A549 (cell line): ENCODE data around the gene NAA38. TPM values are rescaled to one million over a fixed set of nuclear protein-coding genes. Genes with fewer than 3 reads are reported as not detected.

Experiments used
- ATAC-seq, 2 experiments: fragments of 200-7000 bp in 1 of 2; fragments of >200 bp in 1 of 2; cut with Nextera tagmentation in 1 of 2; cut with Tn5 transposase in 1 of 2; 3 replicates each; pipeline versions ENCODE4 v1.8.0 to v1.9.1; 2018 to 2020; ENCODE audit warnings: mild to moderate bottlenecking in 1 of 2, moderate library complexity in 1 of 2
- CTCF ChIA-PET: fragments of 300-600 bp; sonication (Branson Sonifier 250); formaldehyde crosslinking; extraction: SDS; loops from one replicate; lab custom pipeline; 2021; ENCODE audit warnings: antibody characterized with exemption, inconsistent platforms; lab: Yijun Ruan, JAX
- POLR2A ChIA-PET: fragments of 350-600 bp; formaldehyde crosslinking; extraction: SDS; loops from one replicate; lab custom pipeline; 2021; ENCODE audit warnings: antibody characterized with exemption, inconsistent platforms; lab: Yijun Ruan, JAX
- DNase-seq, 2 experiments: peaks; one replicate each; pipeline versions ENCODE4 v3.0.0 to v3.0.0-alpha.2; 2011 to 2016; ENCODE audit warnings: low read depth in 1 of 2, low spot score in 1 of 2
- FAIRE-seq: peaks from 2 replicates; lab custom pipeline; 2011; peaks lifted over from hg19 to GRCh38; lab: Jason Lieb, UNC
- H3K27ac ChIP-seq, 2 experiments: fragments of >200 bp; sonication (Bioruptor Twin); formaldehyde crosslinking; 3 replicates each; pipeline ENCODE4 v1.5.1; 2016 to 2017
- H3K4me1 ChIP-seq: fragments of >200 bp; sonication (Bioruptor Twin); formaldehyde crosslinking; 3 replicates; pipeline ENCODE4 v1.6.1; 2016
- H3K4me2 ChIP-seq: fragments of >200 bp; sonication (Bioruptor Twin); formaldehyde crosslinking; 3 replicates; pipeline ENCODE4 v1.6.1; 2016
- H3K4me3 ChIP-seq: fragments of >200 bp; sonication (Bioruptor Twin); formaldehyde crosslinking; 3 replicates; pipeline ENCODE4 v1.5.1; 2016
- H3K9me3 ChIP-seq: fragments of >200 bp; sonication (Bioruptor Twin); formaldehyde crosslinking; 3 replicates; pipeline ENCODE4 v1.6.1; 2016
- BHLHE40 ChIP-seq: IDR thresholded peaks from 2 replicates; pipeline ENCODE4 v1.6.1; 2012; ENCODE audit warnings: low read depth, low read length, inconsistent platforms
- CBX2 ChIP-seq: fragments of 200-600 bp; sonication (generic); IDR thresholded peaks from 2 replicates; pipeline ENCODE4 v1.6.1; 2016; ENCODE audit warnings: low read depth, mild to moderate bottlenecking, borderline replicate concordance
- CEBPB ChIP-seq, 2 experiments: fragments of >200 bp in 1 of 2; sonication (Bioruptor Twin) in 1 of 2; formaldehyde crosslinking in 1 of 2; IDR thresholded peaks; 2 replicates each; pipeline ENCODE4 v1.6.1; 2012 to 2016
- CHD2 ChIP-seq: fragments of 150-350 bp; IDR thresholded peaks from 2 replicates; pipeline ENCODE4 v1.6.1; 2014; ENCODE audit warnings: low read length; ENCODE audit not compliant: partially characterized antibody
- CHD4 ChIP-seq: fragments of 200-600 bp; sonication (generic); IDR thresholded peaks from 2 replicates; pipeline ENCODE4 v1.6.1; 2016; ENCODE audit warnings: antibody characterized with exemption, mild to moderate bottlenecking, borderline replicate concordance
- ESRRA ChIP-seq: fragments of 150-350 bp; IDR thresholded peaks from 2 replicates; pipeline ENCODE4 v1.6.1; 2014; ENCODE audit warnings: mild to moderate bottlenecking, low read length, borderline replicate concordance
- FOSB ChIP-seq: fragments of 250-450 bp; sonication (Bioruptor Pico); IDR thresholded peaks from 2 replicates; pipeline ENCODE4 v1.5.0; 2020; ENCODE audit warnings: mild to moderate bottlenecking, moderate library complexity
- FOSL2 ChIP-seq, 2 experiments: fragments of 450-650 bp in 1 of 2; fragments of >200 bp in 1 of 2; sonication (Bioruptor Twin) in 1 of 2; formaldehyde crosslinking; IDR thresholded peaks; 2 replicates each; pipeline versions ENCODE4 v1.5.0 to v1.6.1; 2016 to 2020; ENCODE audit warnings: mild to moderate bottlenecking in 1 of 2, moderate library complexity in 1 of 2
- HDAC2 ChIP-seq: fragments of 200-600 bp; sonication (generic); IDR thresholded peaks from 2 replicates; pipeline ENCODE4 v1.6.1; 2016
- HEYL ChIP-seq: fragments of 250-450 bp; sonication (Bioruptor Pico); IDR thresholded peaks from 2 replicates; pipeline ENCODE4 v1.8.0; 2021; ENCODE audit warnings: mild to moderate bottlenecking, moderate library complexity
- HOXB13 ChIP-seq: fragments of 250-450 bp; sonication (Bioruptor Pico); IDR thresholded peaks from 2 replicates; pipeline ENCODE4 v1.5.0; 2020; ENCODE audit warnings: low read depth, mild to moderate bottlenecking, moderate library complexity
- HOXB5 ChIP-seq: fragments of 250-450 bp; sonication (Bioruptor Pico); IDR thresholded peaks from 2 replicates; pipeline ENCODE4 v1.5.0; 2020; ENCODE audit warnings: mild to moderate bottlenecking, moderate library complexity
- KDM5A ChIP-seq: fragments of 200-600 bp; sonication (generic); IDR thresholded peaks from 2 replicates; pipeline ENCODE4 v1.6.1; 2016; ENCODE audit warnings: antibody characterized with exemption, mild to moderate bottlenecking
- MAFK ChIP-seq: fragments of 450-650 bp; IDR thresholded peaks from 2 replicates; pipeline ENCODE4 v1.6.1; 2014; ENCODE audit not compliant: partially characterized antibody
- PHF8 ChIP-seq: fragments of 200-600 bp; sonication (generic); IDR thresholded peaks from 2 replicates; pipeline ENCODE4 v1.6.1; 2016; ENCODE audit warnings: low read depth, mild to moderate bottlenecking, antibody characterized with exemption, moderate library complexity, borderline replicate concordance
- POLR2A ChIP-seq: IDR thresholded peaks from 2 replicates; pipeline ENCODE4 v1.6.1; 2012; ENCODE audit warnings: mild to moderate bottlenecking, low read length
- RAD21 ChIP-seq, 2 experiments: fragments of >200 bp in 1 of 2; sonication (Bioruptor Twin) in 1 of 2; formaldehyde crosslinking in 1 of 2; IDR thresholded peaks in 1 of 2; conservative IDR thresholded peaks in 1 of 2; 2 replicates in 1 of 2; 3 replicates in 1 of 2; pipeline ENCODE4 v1.6.1; 2012 to 2018; ENCODE audit warnings: inconsistent platforms in 1 of 2
- RNF2 ChIP-seq: fragments of 200-600 bp; sonication (generic); IDR thresholded peaks from 2 replicates; pipeline ENCODE4 v1.6.1; 2016; ENCODE audit warnings: low read depth, mild to moderate bottlenecking, antibody characterized with exemption, moderate library complexity, borderline replicate concordance
- SREBF2 ChIP-seq: fragments of 450-650 bp; IDR thresholded peaks from 2 replicates; pipeline ENCODE4 v1.6.1; 2014; ENCODE audit warnings: mild to moderate bottlenecking, moderate library complexity
- ZC3H11A ChIP-seq: fragments of 450-650 bp; IDR thresholded peaks from 2 replicates; pipeline ENCODE4 v1.6.1; 2014; ENCODE audit warnings: antibody characterized with exemption, mild to moderate bottlenecking
- ZFP36 ChIP-seq: fragments of 450-650 bp; IDR thresholded peaks from 2 replicates; pipeline ENCODE4 v1.6.1; 2014; ENCODE audit warnings: borderline replicate concordance; ENCODE audit not compliant: partially characterized antibody
- ZNF302 ChIP-seq: fragments of 250-450 bp; sonication (Bioruptor Pico); IDR thresholded peaks from 2 replicates; pipeline ENCODE4 v1.9.0; 2021; ENCODE audit warnings: inconsistent platforms, mild to moderate bottlenecking, moderate library complexity
- ZSCAN20 ChIP-seq: fragments of 250-450 bp; sonication (Bioruptor Pico); IDR thresholded peaks from 2 replicates; pipeline ENCODE4 v1.8.0; 2022; ENCODE audit warnings: mild to moderate bottlenecking, moderate library complexity
- WGBS: methylation state at CpG from one replicate; pipeline ENCODE4 v1.1.6; 2017; ENCODE audit errors: missing lambda C conversion rate; 5-methylcytosine and 5-hydroxymethylcytosine counted together
- polyA plus RNA-seq, 4 experiments: library from polyadenylated mRNA; depleted of rRNA in 3 of 4; stranded (reverse); fragments of >200 nt; fragmentation: RNase III in 1 of 4; extraction: RNeasy Plus Mini Kit Qiagen cat#74134 plus additional on column Dnase treatment in 1 of 4; gene quantifications; 2 replicates in 3 of 4; 3 replicates in 1 of 4; pipeline ENCODE4 v1.2.3, GENCODE V29; 2011 to 2017
- TF ChIP-seq, protein P1 (sequence below): fragments of >200 bp; sonication (Bioruptor Twin); formaldehyde crosslinking; IDR thresholded peaks from 3 replicates; pipeline ENCODE4 v1.5.1; 2016

NAA38 gene
- polyA plus RNA-seq, 2 of the 4 experiments (the other 2 are of a cell fraction): 102 to 287 TPM

DNA sequence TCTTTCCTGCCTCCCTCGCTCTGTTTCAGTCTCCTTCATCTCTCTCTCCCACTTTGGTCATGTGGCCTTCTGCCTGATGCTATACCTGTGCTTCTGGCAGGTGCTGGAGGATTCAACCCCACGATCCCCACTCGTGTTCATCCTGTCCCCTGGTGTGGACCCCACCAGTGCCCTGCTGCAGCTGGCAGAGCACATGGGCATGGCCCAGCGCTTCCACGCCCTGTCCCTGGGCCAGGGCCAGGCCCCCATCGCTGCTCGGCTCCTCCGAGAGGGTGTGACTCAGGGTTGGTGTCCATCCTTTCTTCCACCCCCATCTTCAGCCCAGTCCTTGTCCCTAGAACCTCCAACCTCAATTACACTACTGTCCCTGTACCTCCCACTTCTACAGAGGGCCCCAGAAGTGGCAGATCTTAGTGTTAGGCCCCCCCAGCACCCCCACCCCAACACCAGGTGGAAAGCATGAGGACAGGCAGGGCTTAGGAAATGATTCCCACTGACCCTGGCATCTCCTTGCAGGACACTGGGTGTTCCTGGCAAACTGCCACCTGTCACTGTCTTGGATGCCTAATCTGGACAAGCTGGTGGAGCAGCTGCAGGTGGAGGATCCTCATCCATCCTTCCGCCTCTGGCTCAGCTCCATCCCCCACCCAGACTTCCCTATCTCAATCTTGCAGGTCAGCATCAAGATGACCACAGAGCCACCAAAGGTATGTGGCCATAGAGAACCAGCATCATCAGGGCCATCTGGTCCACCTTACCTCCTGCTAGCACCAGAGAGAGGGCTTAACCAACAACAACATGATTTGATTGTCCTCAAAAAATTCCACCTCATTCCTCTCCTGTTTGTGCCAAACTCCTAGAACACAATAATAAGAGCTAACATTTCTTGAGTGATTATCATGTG is 33.1 kb downstream of the NAA38 start:
- ATAC-seq: no peak
- Histone ChIP-seq H3K4me2 (no peak overlapping the region), H3K27ac (no peak overlapping the region), H3K9me3 (no peaks in the 10 kb centered on the region), H3K4me3 (no peak overlapping the region), H3K4me1 (no peaks in the 10 kb centered on the region; the same call in 2 of the 3 replicates)
- no peak for FAIRE-seq
- CTCF ChIA-PET: interaction anchor here (0.7 to 24.7 kb wide), 26 partner anchors 8 to 233 kb away, joined by 3 to 677 read pairs (median 9); partner anchors contain the start of genes CYB5D1, DNAH2, KDM6B and NAA38
- POLR2A ChIA-PET: interaction anchor here (1.1 kb wide), 2 partner anchors 18 to 33 kb away, joined by 4 to 5 read pairs; partner anchors contain the start of gene NAA38
- TF ChIP-seq FOSL2 (IDR thresholded peaks at IDR 0.05) (no peak), FOSL2 (CRISPR knock-in tag; IDR thresholded peaks at IDR 0.05) (no peak), BHLHE40 (no peak), CHD4 (no peak), SREBF2 (no peak), PHF8 (no peak)
- 64% methylated on average over 9 of the region's 9 CpGs for WGBS
- no peak for DNase-seq

DNA sequence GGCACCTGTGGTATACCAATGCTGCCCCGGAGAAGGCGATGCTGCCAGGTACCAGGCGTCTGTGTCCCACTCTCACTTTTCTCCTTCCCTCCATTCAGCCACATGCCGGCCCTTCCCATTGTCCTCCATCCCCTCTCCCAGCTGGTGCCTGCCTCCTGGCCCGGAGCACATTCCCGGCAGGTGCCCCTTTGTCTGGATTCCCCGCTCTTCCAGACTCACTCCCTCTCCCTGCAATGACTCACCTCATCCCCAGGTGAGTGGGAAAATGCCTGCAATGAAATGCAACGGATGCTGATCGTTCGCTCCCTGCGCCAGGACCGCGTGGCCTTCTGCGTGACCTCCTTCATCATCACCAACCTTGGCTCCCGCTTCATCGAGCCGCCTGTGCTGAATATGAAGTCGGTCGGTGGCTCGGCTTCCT is 33.8 kb downstream of the NAA38 start:
- no peak for ATAC-seq
- TF ChIP-seq CEBPB (IDR thresholded peaks at IDR 0.05) (no peak), HOXB5 (CRISPR knock-in tag) (no peak), RNF2 (no peak), CBX2 (no peak), POLR2A (no peak), FOSB (CRISPR knock-in tag) (no peak), MAFK (no peak), ZFP36 (no peak)
- Histone ChIP-seq H3K4me2 (no peak overlapping the region), H3K27ac (no peak overlapping the region), H3K4me3 (no peak overlapping the region), H3K9me3 (no peaks in the 10 kb centered on the region), H3K4me1 (no peaks in the 10 kb centered on the region; the same call in 2 of the 3 replicates)
- ChIA-PET CTCF (interaction anchor here (0.7 to 24.7 kb wide), 28 partner anchors 11 to 566 kb away, joined by 3 to 677 read pairs (median 5); partner anchors contain the start of genes CYB5D1, DNAH2, EFNB3 and KDM6B), POLR2A (no interaction called here)
- WGBS: 84% methylated on average over 20 of the region's 20 CpGs
- no peak for FAIRE-seq
- DNase-seq: no peak

DNA sequence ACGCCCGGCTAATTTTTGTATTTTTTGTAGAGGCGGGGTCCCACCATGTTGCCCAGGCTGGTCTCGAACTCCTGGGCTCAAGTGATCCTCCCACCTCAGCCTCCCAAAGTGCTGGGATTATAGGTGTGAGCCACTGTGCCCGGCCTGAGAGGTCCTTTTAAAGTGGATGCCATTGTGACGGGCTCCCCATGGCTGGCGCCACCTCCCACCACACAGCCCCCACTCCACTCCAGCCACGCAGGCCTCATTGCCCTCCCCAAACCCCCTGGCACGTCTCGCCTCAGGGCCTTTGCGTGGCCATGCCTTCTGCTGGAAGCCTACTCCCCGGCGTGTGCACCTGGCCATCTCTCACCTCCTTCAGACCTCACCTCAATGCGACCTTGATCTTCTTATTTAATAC is 35.2 kb downstream of the NAA38 start:
- no peak for DNase-seq
- H3K4me2 ChIP-seq: no peak overlapping the region
- ATAC-seq: no peak
- TF ChIP-seq CBX2 (no peak), PHF8 (no peak), ZFP36 (no peak), FOSB (CRISPR knock-in tag) (no peak), CHD4 (no peak), POLR2A (no peak)
- WGBS: 42% methylated on average over 14 of the region's 14 CpGs
- H3K4me3 ChIP-seq: no peak overlapping the region
- no peak overlapping the region for H3K27ac ChIP-seq
- no peaks in the 10 kb centered on the region for H3K9me3 ChIP-seq
- CTCF ChIA-PET: interaction anchor here (0.5 to 24.7 kb wide), 28 partner anchors 10 to 248 kb away, joined by 3 to 677 read pairs (median 6); partner anchors contain the start of genes ALOX15B, CYB5D1, EFNB3 and KDM6B
- no peak for FAIRE-seq
- no peaks in the 10 kb centered on the region; the same call in 2 of the 3 replicates for H3K4me1 ChIP-seq
- POLR2A ChIA-PET: no interaction called here

DNA sequence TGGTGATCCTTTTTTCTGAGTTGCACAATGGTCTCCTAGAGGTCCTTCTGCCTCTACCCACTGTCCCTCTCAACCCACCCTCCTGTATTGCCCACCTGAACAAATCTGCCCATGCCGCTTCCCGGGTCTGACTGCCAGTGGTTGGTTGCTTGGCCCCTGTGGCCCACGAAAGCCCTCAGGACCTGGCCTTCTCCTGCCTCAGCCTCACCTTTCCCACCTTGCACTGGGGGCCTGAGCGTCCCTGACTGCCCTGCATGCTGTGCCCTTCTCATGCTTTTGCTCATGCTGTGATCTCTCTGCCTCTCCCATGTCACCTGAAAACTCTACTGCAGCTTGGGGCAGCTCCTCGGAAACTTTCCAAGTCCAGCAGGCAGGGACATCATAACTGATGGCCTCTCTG is 37.1 kb downstream of the NAA38 start:
- DNase-seq: no peak
- Histone ChIP-seq H3K4me2 (no peak overlapping the region), H3K4me3 (no peak overlapping the region), H3K9me3 (no peaks in the 10 kb centered on the region), H3K27ac (no peak overlapping the region), H3K4me1 (no peaks in the 10 kb centered on the region; the same call in 2 of the 3 replicates)
- 34% methylated on average over 5 of the region's 5 CpGs for WGBS
- CTCF ChIA-PET: interaction anchor here (1.2 to 24.7 kb wide), 14 partner anchors 16 to 237 kb away, joined by 3 to 677 read pairs (median 8); partner anchors contain the start of genes KDM6B and NAA38
- POLR2A ChIA-PET: interaction anchor here (0.9 kb wide), 1 partner anchor 37 kb away, joined by 3 read pairs; the partner anchor contains the start of gene NAA38
- no peak for FAIRE-seq
- no peak for TF ChIP-seq ZFP36
- no peak for TF ChIP-seq KDM5A
- TF ChIP-seq HOXB13 (CRISPR knock-in tag): no peak
- TF ChIP-seq HDAC2: no peak
- TF ChIP-seq ZSCAN20 (CRISPR knock-in tag): no peak
- no peak for TF ChIP-seq ZNF302 (CRISPR knock-in tag)
- no peak for TF ChIP-seq ZC3H11A
- TF ChIP-seq HEYL (CRISPR knock-in tag): no peak
- no peak for TF ChIP-seq RAD21 (conservative IDR thresholded peaks at IDR 0.05 in 1 of 2, IDR thresholded peaks at IDR 0.05 in 1 of 2)
- no peak for TF ChIP-seq CEBPB (IDR thresholded peaks at IDR 0.05)
- TF ChIP-seq, protein P1, sequence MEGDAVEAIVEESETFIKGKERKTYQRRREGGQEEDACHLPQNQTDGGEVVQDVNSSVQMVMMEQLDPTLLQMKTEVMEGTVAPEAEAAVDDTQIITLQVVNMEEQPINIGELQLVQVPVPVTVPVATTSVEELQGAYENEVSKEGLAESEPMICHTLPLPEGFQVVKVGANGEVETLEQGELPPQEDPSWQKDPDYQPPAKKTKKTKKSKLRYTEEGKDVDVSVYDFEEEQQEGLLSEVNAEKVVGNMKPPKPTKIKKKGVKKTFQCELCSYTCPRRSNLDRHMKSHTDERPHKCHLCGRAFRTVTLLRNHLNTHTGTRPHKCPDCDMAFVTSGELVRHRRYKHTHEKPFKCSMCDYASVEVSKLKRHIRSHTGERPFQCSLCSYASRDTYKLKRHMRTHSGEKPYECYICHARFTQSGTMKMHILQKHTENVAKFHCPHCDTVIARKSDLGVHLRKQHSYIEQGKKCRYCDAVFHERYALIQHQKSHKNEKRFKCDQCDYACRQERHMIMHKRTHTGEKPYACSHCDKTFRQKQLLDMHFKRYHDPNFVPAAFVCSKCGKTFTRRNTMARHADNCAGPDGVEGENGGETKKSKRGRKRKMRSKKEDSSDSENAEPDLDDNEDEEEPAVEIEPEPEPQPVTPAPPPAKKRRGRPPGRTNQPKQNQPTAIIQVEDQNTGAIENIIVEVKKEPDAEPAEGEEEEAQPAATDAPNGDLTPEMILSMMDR: no peak
- no peak for TF ChIP-seq FOSL2 (IDR thresholded peaks at IDR 0.05)
- no peak for TF ChIP-seq FOSL2 (CRISPR knock-in tag; IDR thresholded peaks at IDR 0.05)
- no peak for TF ChIP-seq ESRRA
- TF ChIP-seq CHD2: no peak
- TF ChIP-seq PHF8: no peak
- ATAC-seq: no peak
